Muscle of leg (tissue), 11 donors: Measurements from ENCODE around the gene PSMD1. TPM values are rescaled to one million over a fixed set of nuclear protein-coding genes. Genes with fewer than 3 reads are reported as not detected.

Experiments
- DNase-seq: peaks from one replicate; pipeline ENCODE4 v3.0.0; 2013
- H3K27ac ChIP-seq: one replicate; pipeline ENCODE4 v1.5.1; 2013; ENCODE audit warnings: mild to moderate bottlenecking, low read length, control low read depth
- H3K27me3 ChIP-seq: one replicate; pipeline ENCODE4 v1.6.1; 2013; ENCODE audit warnings: low read length; ENCODE audit not compliant: control insufficient read depth, insufficient read depth
- H3K36me3 ChIP-seq: one replicate; pipeline ENCODE4 v1.6.1; 2013; ENCODE audit warnings: low read length; ENCODE audit not compliant: control insufficient read depth, insufficient read depth
- H3K4me1 ChIP-seq: one replicate; pipeline ENCODE4 v1.6.1; 2013; ENCODE audit warnings: low read length; ENCODE audit not compliant: control insufficient read depth, insufficient read depth
- H3K4me3 ChIP-seq: one replicate; pipeline ENCODE4 v1.5.1; 2013; ENCODE audit warnings: low read length, control low read depth
- H3K9me3 ChIP-seq: replicated peaks from 2 replicates; pipeline ENCODE4 v1.6.1; 2013; ENCODE audit warnings: low read depth, low read length; ENCODE audit not compliant: control insufficient read depth
- WGBS: methylation state at CpG from one replicate; pipeline ENCODE4 v1.1.5; 2013; ENCODE audit warnings: missing lambda C conversion rate; ENCODE audit not compliant: insufficient coverage; 5-methylcytosine and 5-hydroxymethylcytosine counted together
- polyA plus RNA-seq, 8 donors: library from polyadenylated mRNA; unstranded; fragments of 120-200 nt; gene quantifications; one replicate each; pipeline versions ENCODE4 v1.2.1 to v1.2.3, GENCODE V29; 2013; ENCODE audit warnings: inconsistent platforms in 1 of 8, low replicate concordance in 1 of 8; ENCODE audit not compliant: insufficient read length in 8 of 8, insufficient read depth in 1 of 8
- total RNA-seq: library from RNA; stranded (reverse); fragments of 120-200 nt; gene quantifications from one replicate; pipeline ENCODE4 v1.2.4, GENCODE V29; 2013

The PSMD1 gene
- total and polyA plus RNA-seq, 9 donors: 69.1 to 83.4 (median 77.4) TPM

DNA sequence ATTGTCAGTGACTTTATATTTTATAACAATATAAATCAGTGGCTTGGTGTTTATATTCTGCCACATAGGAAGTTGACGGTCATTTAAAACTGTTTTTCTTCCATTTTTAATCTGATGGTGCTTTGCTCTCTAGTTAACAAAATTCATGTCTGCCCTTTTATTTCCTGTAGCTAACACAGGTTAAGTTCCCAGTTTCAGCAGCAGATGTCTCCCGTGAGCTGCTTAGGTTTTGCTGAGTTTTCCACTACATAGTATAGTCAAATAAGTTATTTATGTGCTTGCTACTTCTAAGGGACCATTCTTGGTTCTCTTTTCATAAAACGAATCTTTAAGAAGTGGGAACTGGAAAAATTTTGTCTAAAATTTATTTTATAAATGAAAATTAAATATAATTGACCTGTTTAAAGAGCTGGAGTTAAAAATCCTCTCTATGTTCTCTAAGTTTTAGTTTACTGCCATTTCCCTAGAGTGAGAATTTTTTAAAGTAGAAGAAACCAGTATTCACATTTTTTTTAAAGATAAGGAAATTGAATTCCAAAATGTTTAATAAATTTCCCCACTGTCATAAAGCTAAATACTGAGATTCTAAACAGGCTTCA is 47.5 kb downstream of the PSMD1 start:
- no peaks in the 10 kb centered on the region for H3K27me3 ChIP-seq
- no peak overlapping the region for H3K27ac ChIP-seq
- DNase-seq: peak; percentile 75
- H3K36me3 ChIP-seq: peaks cover 23% of the 10 kb centered on the region
- WGBS: no CpG with 5 or more reads among the region's 3 CpGs
- no peak overlapping the region for H3K4me3 ChIP-seq
- peaks cover 12% of the 10 kb centered on the region for H3K9me3 ChIP-seq
- no peaks in the 10 kb centered on the region for H3K4me1 ChIP-seq

DNA sequence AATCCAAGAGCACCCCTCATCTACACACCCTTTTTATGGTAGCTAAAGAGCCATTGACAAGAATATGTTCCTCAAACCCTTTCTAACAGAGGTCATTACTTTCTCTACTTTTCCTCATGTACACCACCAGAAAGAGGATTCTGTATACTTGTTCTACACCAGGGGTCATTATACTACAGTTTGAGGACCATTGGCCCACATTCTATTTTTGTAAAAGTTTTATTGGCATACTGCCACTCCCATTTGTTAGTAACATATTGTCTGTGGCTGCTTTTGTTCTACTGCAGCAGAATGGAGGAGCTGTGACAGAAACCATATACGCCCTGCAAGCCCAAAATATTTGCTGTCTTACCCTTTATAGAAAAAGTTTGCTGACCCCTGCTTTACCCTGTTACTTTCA is 53.9 kb downstream of the PSMD1 start:
- H3K4me3 ChIP-seq: no peak overlapping the region
- H3K9me3 ChIP-seq: no peaks in the 10 kb centered on the region
- peak; percentile 85 for DNase-seq
- H3K27me3 ChIP-seq: no peaks in the 10 kb centered on the region
- WGBS: 43% methylated on average over 1 of the region's 1 CpG
- H3K36me3 ChIP-seq: peaks cover 10% of the 10 kb centered on the region
- H3K4me1 ChIP-seq: no peaks in the 10 kb centered on the region
- H3K27ac ChIP-seq: no peak overlapping the region

DNA sequence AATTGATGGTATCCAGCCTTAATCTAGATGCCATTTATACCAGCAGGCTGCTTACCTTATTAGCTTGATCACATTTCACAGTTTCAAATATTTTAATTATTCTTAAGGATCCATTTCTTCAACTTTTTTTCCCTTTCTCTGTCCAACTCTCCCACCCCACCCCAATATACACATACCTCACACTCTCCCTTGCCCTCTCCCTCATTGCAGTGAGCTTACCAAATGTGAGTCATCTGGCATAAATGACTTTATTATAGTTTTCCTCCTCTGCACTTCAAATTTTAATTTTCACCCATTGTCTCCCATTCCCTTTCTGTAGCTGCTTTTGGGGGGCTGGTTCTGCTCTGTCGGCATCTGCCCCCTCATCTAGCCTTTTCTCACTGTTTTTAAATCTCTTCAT is 55.3 kb downstream of the PSMD1 start:
- Histone ChIP-seq H3K4me3 (no peak overlapping the region), H3K27me3 (no peaks in the 10 kb centered on the region), H3K4me1 (no peaks in the 10 kb centered on the region), H3K9me3 (no peaks in the 10 kb centered on the region), H3K27ac (no peak overlapping the region), H3K36me3 (peaks cover 10% of the 10 kb centered on the region)
- no peak for DNase-seq
- 67% methylated on average over 1 of the region's 1 CpG for WGBS

DNA sequence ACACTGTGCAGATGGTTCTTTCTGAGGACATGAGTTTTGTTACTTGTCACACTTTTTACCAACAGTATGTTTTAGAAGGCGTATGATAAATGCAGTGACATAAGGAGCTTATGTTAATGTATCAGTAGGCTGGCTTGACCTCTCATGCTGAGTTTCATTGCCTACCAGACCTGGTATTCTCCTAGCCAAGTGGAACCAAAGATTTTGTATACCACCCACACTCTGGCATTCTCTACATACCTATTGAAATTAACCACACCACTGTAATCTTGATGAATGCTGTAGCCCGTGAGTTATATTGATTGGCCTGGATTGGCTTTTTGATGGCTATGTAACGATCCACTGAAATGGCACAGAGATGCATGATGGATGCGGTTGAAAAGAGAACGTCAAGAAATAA is 56.8 kb downstream of the PSMD1 start:
- peaks cover 10% of the 10 kb centered on the region for H3K36me3 ChIP-seq

DNA sequence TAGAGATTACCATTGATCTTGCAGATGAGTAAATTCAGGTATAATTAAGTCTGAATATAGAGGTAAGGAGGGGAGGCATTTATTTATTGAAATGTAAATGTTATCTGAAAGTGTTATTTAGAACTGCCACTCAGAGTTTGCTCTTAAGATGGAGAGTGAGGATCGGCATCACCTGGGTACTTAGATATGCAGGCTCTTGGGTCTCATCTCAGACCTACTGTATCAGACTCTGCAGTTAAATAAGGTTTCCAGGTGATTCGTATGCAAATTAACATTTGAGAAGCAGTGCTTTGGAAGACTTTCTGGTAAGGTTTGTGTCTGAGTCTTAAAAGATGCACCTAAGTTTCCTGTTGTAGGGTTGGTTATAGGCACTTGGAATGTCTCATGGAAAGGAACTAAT is 59.0 kb downstream of the PSMD1 start:
- no peaks in the 10 kb centered on the region for H3K4me1 ChIP-seq
- H3K27ac ChIP-seq: no peak overlapping the region
- no peak overlapping the region for H3K4me3 ChIP-seq
- no peaks in the 10 kb centered on the region for H3K27me3 ChIP-seq
- H3K9me3 ChIP-seq: no peaks in the 10 kb centered on the region
- peaks cover 3% of the 10 kb centered on the region for H3K36me3 ChIP-seq
- WGBS: 83% methylated on average over 1 of the region's 2 CpGs
- no peak for DNase-seq

More for the DNA sequence above, 56.8 kb downstream of the PSMD1 start:
- no peak overlapping the region for H3K27ac ChIP-seq
- no peaks in the 10 kb centered on the region for H3K4me1 ChIP-seq
- H3K27me3 ChIP-seq: no peaks in the 10 kb centered on the region
- 92% methylated on average over 2 of the region's 5 CpGs for WGBS
- no peak overlapping the region for H3K4me3 ChIP-seq
- no peaks in the 10 kb centered on the region for H3K9me3 ChIP-seq
- no peak for DNase-seq

DNA sequence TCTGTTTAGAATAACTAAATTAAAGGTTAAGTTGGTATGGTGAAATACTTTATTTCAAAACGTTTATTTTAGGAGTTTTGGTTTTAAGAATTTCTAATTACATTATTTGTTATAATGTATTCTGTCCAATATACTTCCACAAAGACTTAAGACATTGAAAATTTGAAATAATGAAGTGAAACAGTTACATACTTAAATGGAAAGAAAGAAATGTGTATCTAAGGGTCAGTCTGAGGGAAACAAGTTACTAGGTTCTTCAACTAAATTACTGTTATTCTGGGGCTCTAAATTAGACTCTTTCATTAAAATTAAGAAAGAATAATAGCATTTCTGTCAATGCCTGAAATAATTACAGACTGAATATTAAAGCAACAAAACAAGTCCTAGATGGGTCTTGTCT is 60.5 kb downstream of the PSMD1 start:
- H3K9me3 ChIP-seq: no peaks in the 10 kb centered on the region
- DNase-seq: no peak
- H3K4me3 ChIP-seq: no peak overlapping the region
- H3K27me3 ChIP-seq: no peaks in the 10 kb centered on the region
- WGBS: no CpG with 5 or more reads among the region's 1 CpG
- H3K27ac ChIP-seq: no peak overlapping the region
- no peaks in the 10 kb centered on the region for H3K4me1 ChIP-seq
- peaks cover under 1% of the 10 kb centered on the region for H3K36me3 ChIP-seq

DNA sequence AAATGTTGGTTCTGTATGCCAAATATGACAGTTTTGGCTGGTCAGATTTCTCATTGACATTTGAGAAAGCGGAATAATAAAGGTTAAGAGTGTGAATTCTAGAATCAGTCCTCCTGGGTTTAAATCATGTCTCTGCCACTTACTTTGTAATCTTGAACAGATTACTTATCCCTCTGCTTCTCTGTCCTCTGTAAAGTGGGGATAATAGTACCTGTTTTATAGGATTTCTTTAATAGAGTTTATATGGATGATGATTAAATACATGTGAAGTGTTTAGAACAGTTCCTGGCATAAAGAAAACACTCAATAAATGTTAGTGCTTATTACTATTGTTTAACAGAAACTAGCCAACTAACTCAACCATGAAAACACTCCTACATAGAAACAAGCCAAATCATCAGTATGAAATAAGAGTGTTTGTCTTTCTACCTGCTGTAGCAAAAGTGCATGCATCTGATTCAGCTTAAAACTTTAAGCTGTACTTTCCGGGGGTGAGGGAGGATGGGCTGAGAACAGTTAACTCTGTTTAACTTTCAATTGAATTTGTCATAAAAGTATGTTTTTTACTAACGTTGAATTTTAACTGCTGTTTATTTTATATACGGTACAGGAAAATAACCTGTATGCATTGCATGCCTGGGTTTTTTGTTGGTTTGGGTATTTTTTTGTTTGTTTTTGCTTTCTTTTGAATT is 61.4 kb downstream of the PSMD1 start:
- H3K27me3 ChIP-seq: no peaks in the 10 kb centered on the region
- no peaks in the 10 kb centered on the region for H3K36me3 ChIP-seq
- no peaks in the 10 kb centered on the region for H3K9me3 ChIP-seq
- 20% methylated on average over 1 of the region's 4 CpGs for WGBS
- H3K4me3 ChIP-seq: no peak overlapping the region
- no peak overlapping the region for H3K27ac ChIP-seq
- no peak for DNase-seq
- H3K4me1 ChIP-seq: no peaks in the 10 kb centered on the region

DNA sequence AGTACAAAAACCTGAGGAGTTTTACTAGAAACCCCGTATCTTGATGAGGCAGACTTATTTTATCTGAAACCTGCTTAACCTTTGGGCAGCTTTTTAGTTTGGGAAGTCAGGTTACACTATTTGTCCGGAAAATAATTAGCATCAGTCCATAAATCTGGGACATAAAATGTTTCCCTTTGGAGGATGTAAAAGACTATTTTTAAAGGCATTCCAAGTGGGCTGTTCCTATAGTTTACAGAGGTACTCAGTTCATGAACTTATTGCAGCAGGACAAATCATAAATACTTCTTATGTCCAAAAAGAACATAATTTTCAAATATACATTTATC is 61.9 kb downstream of the PSMD1 start:
- no peak overlapping the region for H3K27ac ChIP-seq
- no peaks in the 10 kb centered on the region for H3K4me1 ChIP-seq
- H3K4me3 ChIP-seq: no peak overlapping the region
- no peaks in the 10 kb centered on the region for H3K9me3 ChIP-seq
- no peaks in the 10 kb centered on the region for H3K36me3 ChIP-seq
- H3K27me3 ChIP-seq: no peaks in the 10 kb centered on the region
- DNase-seq: no peak
- WGBS: no CpG with 5 or more reads among the region's 2 CpGs

DNA sequence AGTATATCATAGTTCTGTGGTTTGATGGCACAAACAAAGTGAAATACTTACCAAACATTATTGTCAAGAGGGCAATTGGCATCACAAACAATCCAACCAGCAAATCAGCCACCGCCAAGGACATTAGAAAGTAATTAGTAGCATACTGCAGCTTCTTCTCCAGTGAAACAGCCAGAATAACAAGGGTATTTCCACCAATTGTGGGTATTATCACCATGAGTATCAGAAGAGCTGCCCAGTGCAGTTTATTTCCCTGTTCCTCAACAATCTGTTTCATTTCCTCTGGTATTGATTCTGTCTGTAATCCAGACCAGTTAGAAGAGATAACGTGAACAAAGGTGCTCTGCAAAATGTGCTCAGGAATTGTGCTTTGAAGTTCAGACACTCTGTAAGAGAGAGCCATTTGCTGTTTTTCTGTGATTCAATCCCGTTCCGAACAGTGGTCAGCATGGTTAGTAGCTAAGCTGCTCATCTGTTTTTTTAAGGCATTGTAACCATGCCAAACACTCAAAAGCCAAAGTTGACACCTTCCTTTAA is 66.8 kb downstream of the PSMD1 start:
- Histone ChIP-seq H3K4me1 (no peaks in the 10 kb centered on the region), H3K9me3 (no peaks in the 10 kb centered on the region), H3K27ac (no peak overlapping the region), H3K36me3 (no peaks in the 10 kb centered on the region), H3K27me3 (no peaks in the 10 kb centered on the region), H3K4me3 (no peak overlapping the region)
- WGBS: 52% methylated on average over 2 of the region's 4 CpGs
- DNase-seq: peak; percentile 22

DNA sequence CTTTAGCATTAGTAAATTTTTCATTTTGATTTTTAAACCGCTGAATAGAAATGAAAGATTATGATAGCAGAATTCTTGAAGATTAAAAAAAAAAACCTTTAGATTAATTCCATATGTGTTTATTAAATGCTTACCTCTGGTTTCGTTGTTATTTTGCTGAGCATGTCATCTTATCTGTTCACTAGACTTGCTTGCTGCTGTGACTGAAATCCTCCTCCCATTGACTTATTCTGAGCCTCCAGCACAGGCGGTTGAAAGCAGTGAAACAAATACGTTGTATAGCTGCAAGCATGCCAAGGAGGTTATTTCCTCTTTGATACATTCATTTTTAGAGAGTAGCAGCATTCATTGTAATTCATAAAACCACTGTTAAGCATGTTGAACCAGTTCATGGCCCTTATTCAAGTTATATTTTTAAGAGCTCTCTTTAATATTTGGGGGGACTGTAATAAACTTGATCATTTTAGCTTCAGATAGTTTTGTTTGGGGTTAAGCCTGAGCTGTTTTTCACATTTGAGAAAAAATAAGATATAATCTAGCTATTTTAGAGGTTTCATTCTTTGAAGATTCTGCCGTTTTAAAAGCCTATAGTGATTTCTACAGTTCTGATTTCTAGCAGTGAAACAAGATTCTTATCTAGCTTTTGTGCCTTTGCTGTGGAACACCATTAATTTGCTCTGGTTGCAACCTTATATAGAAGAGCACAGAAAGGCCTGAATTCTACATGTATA is 68.3 kb downstream of the PSMD1 start, which contains the start of gene HTR2B:
Gene HTR2B (minus strand): TSS at position 205 of the 731 bp plus-strand sequence. CDS start 1,278 bp downstream, outside the sequence.
- no CpG with 5 or more reads among the region's 5 CpGs for whole genome bisulfite sequencing
- Histone ChIP-seq H3K4me1 (no peaks in the 10 kb centered on the region), H3K27ac (peak within 1 kb of the TSS; percentile 8), H3K4me3 (no peak within 1 kb of the TSS), H3K9me3 (no peaks in the 10 kb centered on the region), H3K36me3 (no peaks in the 10 kb centered on the region), H3K27me3 (no peaks in the 10 kb centered on the region)
- peak; percentile 77 for DNase-seq
